ENCODE results near the gene CNTLN.
"Not testable (repeated sequence)": the region's sequence is repeated elsewhere in the genome, so short reads cannot be mapped to it uniquely, and the experiment has no call there.

CNTLN gene

GRCh38 chr9:17177496-17177895 lies 42.7 kb downstream of the CNTLN start:
- H3K4me1 ChIP-seq (ENCODE audit: control insufficient read depth, insufficient read depth, low read length, unreplicated experiment); H3K36me3 ChIP-seq (ENCODE audit: insufficient read depth, low read length); H3K4me3 ChIP-seq (ENCODE audit: low read depth, low read length); H3K27ac ChIP-seq (ENCODE audit: low read depth, low read length); H2AFZ ChIP-seq (ENCODE audit: low read length, unreplicated experiment); H3K27me3 ChIP-seq (ENCODE audit: insufficient read depth, low read length): not testable (repeated sequence)
- H3K79me2 ChIP-seq (ENCODE audit: control insufficient read depth, insufficient read depth, low read length, unreplicated experiment), result peaks cover 37% of the 10 kb centered on the region

- Histone ChIP-seq H3K79me2 (ENCODE audit: control insufficient read depth, insufficient read depth, low read length, unreplicated experiment) (peaks cover 27% of the 10 kb centered on the region), H3K27me3 (ENCODE audit: insufficient read depth, low read length) (no peaks in the 10 kb centered on the region), H3K27ac (ENCODE audit: low read depth, low read length) (no peak overlapping the region), H3K36me3 (ENCODE audit: insufficient read depth, low read length) (peaks cover 5% of the 10 kb centered on the region; the same call in 1 of the 2 replicates), H3K4me1 (ENCODE audit: control insufficient read depth, insufficient read depth, low read length, unreplicated experiment) (peaks cover under 1% of the 10 kb centered on the region), H3K4me3 (ENCODE audit: low read depth, low read length) (no peak overlapping the region), H2AFZ (ENCODE audit: low read length, unreplicated experiment) (no peak overlapping the region)
Measured at GRCh38 chr9:17185481-17186029, 50.7 kb downstream of the CNTLN start.

- H3K4me1 ChIP-seq (ENCODE audit: control insufficient read depth, insufficient read depth, low read length, unreplicated experiment), result peaks cover 8% of the 10 kb centered on the region
- H3K79me2 ChIP-seq (ENCODE audit: control insufficient read depth, insufficient read depth, low read length, unreplicated experiment), result peaks cover 6% of the 10 kb centered on the region
- H3K27ac ChIP-seq (ENCODE audit: low read depth, low read length), result no peak overlapping the region
- no peaks in the 10 kb centered on the region for H3K27me3 ChIP-seq (ENCODE audit: insufficient read depth, low read length)
- H2AFZ ChIP-seq (ENCODE audit: low read length, unreplicated experiment), result no peak overlapping the region
- H3K4me3 ChIP-seq (ENCODE audit: low read depth, low read length), result no peak overlapping the region
- no peaks in the 10 kb centered on the region for H3K36me3 ChIP-seq (ENCODE audit: insufficient read depth, low read length)
Measured at GRCh38 chr9:17191082-17191481, 56.2 kb downstream of the CNTLN start.

GRCh38 chr9:17204611-17205152 lies 69.8 kb downstream of the CNTLN start:
- Histone ChIP-seq H3K36me3 (ENCODE audit: insufficient read depth, low read length) (no peaks in the 10 kb centered on the region), H3K4me3 (ENCODE audit: low read depth, low read length) (no peak overlapping the region), H3K79me2 (ENCODE audit: control insufficient read depth, insufficient read depth, low read length, unreplicated experiment) (peaks cover 35% of the 10 kb centered on the region), H2AFZ (ENCODE audit: low read length, unreplicated experiment) (no peak overlapping the region), H3K4me1 (ENCODE audit: control insufficient read depth, insufficient read depth, low read length, unreplicated experiment) (no peaks in the 10 kb centered on the region), H3K27ac (ENCODE audit: low read depth, low read length) (no peak overlapping the region), H3K27me3 (ENCODE audit: insufficient read depth, low read length) (no peaks in the 10 kb centered on the region)

GRCh38 chr9:17216011-17216410 lies 81.2 kb downstream of the CNTLN start:
- H3K4me3 ChIP-seq (ENCODE audit: low read depth, low read length), result no peak overlapping the region
- no peaks in the 10 kb centered on the region for H3K36me3 ChIP-seq (ENCODE audit: insufficient read depth, low read length)
- no peak overlapping the region for H2AFZ ChIP-seq (ENCODE audit: low read length, unreplicated experiment)
- H3K27me3 ChIP-seq (ENCODE audit: insufficient read depth, low read length), result no peaks in the 10 kb centered on the region
- H3K27ac ChIP-seq (ENCODE audit: low read depth, low read length), result no peak overlapping the region
- H3K4me1 ChIP-seq (ENCODE audit: control insufficient read depth, insufficient read depth, low read length, unreplicated experiment), result peaks cover 13% of the 10 kb centered on the region
- peaks cover 22% of the 10 kb centered on the region for H3K79me2 ChIP-seq (ENCODE audit: control insufficient read depth, insufficient read depth, low read length, unreplicated experiment)

- H3K4me3 ChIP-seq (ENCODE audit: low read depth, low read length), result no peak overlapping the region
- no peak overlapping the region for H2AFZ ChIP-seq (ENCODE audit: low read length, unreplicated experiment)
- H3K27ac ChIP-seq (ENCODE audit: low read depth, low read length), result no peak overlapping the region
- peaks cover 13% of the 10 kb centered on the region for H3K4me1 ChIP-seq (ENCODE audit: control insufficient read depth, insufficient read depth, low read length, unreplicated experiment)
- H3K79me2 ChIP-seq (ENCODE audit: control insufficient read depth, insufficient read depth, low read length, unreplicated experiment), result peaks cover 22% of the 10 kb centered on the region
- no peaks in the 10 kb centered on the region for H3K36me3 ChIP-seq (ENCODE audit: insufficient read depth, low read length)
- H3K27me3 ChIP-seq (ENCODE audit: insufficient read depth, low read length), result no peaks in the 10 kb centered on the region
Measured at GRCh38 chr9:17216646-17217045, 81.8 kb downstream of the CNTLN start.

GRCh38 chr9:17217272-17217671 lies 82.4 kb downstream of the CNTLN start:
- peaks cover 13% of the 10 kb centered on the region for H3K4me1 ChIP-seq (ENCODE audit: control insufficient read depth, insufficient read depth, low read length, unreplicated experiment)
- no peaks in the 10 kb centered on the region for H3K36me3 ChIP-seq (ENCODE audit: insufficient read depth, low read length)
- H3K27ac ChIP-seq (ENCODE audit: low read depth, low read length), result no peak overlapping the region
- no peak overlapping the region for H3K4me3 ChIP-seq (ENCODE audit: low read depth, low read length)
- H3K27me3 ChIP-seq (ENCODE audit: insufficient read depth, low read length), result no peaks in the 10 kb centered on the region
- H3K79me2 ChIP-seq (ENCODE audit: control insufficient read depth, insufficient read depth, low read length, unreplicated experiment), result peaks cover 22% of the 10 kb centered on the region
- H2AFZ ChIP-seq (ENCODE audit: low read length, unreplicated experiment), result no peak overlapping the region

- Histone ChIP-seq H3K27me3 (ENCODE audit: insufficient read depth, low read length) (no peaks in the 10 kb centered on the region), H3K4me1 (ENCODE audit: control insufficient read depth, insufficient read depth, low read length, unreplicated experiment) (peaks cover 13% of the 10 kb centered on the region), H3K79me2 (ENCODE audit: control insufficient read depth, insufficient read depth, low read length, unreplicated experiment) (peaks cover 28% of the 10 kb centered on the region), H3K4me3 (ENCODE audit: low read depth, low read length) (no peak overlapping the region), H3K36me3 (ENCODE audit: insufficient read depth, low read length) (no peaks in the 10 kb centered on the region), H2AFZ (ENCODE audit: low read length, unreplicated experiment) (no peak overlapping the region), H3K27ac (ENCODE audit: low read depth, low read length) (no peak overlapping the region)
Measured at GRCh38 chr9:17219261-17219660, 84.4 kb downstream of the CNTLN start.

DNA sequence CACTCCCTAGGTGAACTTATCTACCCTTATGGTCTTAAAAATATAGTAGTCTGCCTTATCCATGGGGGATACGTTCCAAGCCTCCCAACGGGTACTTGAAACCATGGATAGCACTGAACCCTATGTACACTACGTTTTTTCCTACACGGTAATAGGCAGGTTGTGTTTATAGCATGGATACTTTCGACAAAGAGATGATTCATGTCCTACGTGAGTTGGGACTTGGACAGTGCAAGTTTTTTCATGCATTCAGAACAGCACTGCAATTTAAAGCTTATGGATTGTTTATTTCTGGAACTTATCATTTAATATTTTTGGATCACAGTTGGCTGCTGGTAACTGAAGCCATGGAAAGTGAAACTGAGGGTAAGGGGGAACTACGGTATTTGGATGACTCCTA lies 88.1 kb downstream of the CNTLN start:
- Histone ChIP-seq H3K27ac (ENCODE audit: low read depth, low read length) (no peak overlapping the region), H3K4me1 (ENCODE audit: control insufficient read depth, insufficient read depth, low read length, unreplicated experiment) (peaks cover 13% of the 10 kb centered on the region), H3K4me3 (ENCODE audit: low read depth, low read length) (no peak overlapping the region), H3K36me3 (ENCODE audit: insufficient read depth, low read length) (0 out of 2 replicates have a peak, but pooled peaks cover 10% of the 10 kb centered on the region), H2AFZ (ENCODE audit: low read length, unreplicated experiment) (no peak overlapping the region), H3K27me3 (ENCODE audit: insufficient read depth, low read length) (no peaks in the 10 kb centered on the region), H3K79me2 (ENCODE audit: control insufficient read depth, insufficient read depth, low read length, unreplicated experiment) (peaks cover 18% of the 10 kb centered on the region)

DNA sequence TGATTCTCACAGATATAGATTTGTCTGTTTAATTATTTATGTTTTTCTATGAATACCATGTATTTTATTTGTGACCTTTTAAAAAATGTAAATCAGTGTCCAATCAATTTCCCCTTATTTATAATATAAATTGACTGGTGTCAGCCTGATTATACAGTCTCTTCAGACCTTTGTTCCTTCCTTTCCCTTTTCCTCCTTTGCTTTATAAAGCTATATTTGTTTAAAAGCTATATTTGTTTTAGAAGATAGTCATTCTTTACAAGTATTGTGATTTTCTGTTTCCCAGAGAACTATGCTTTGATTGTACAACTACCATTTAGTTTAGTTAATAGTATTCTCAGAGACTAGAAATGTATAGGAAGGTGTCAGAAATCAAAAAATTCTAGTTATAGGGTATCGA lies 90.6 kb downstream of the CNTLN start:
- peaks cover 6% of the 10 kb centered on the region for H3K79me2 ChIP-seq (ENCODE audit: control insufficient read depth, insufficient read depth, low read length, unreplicated experiment)
- H3K36me3 ChIP-seq (ENCODE audit: insufficient read depth, low read length), result 0 out of 2 replicates have a peak, but pooled peaks cover 11% of the 10 kb centered on the region

DNA sequence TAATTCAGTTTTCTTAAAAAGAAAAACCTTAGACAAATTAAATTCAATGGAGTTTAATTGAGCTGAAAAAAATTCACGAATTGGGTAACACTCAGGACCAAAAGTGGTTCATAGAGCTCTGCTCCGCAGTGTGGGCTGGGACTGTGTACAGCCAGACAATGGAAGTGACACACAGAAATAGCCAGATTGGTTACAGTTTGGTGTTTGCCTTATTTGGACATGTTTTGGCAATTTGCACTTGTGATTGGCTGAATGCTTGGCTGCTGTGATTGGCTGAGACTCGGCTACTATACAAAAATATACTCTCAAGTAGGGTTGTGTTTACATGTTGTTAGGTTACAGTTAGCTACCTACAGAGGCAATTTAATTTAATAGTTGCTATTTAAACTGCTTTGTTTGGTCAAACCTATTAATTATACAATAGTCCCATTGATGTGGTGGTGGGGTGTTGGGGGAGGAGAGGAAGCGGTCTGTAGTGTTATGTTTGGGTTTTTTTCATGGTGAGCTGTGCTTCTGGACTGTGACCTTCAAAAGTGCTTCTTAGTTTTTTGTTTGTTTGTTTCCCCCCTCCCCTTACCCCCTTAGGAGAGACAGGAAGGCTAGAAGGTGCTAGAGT lies 95.2 kb downstream of the CNTLN start:
- H3K27me3 ChIP-seq (ENCODE audit: insufficient read depth, low read length), result no peaks in the 10 kb centered on the region
- 0 out of 2 replicates have a peak, but pooled peaks cover 11% of the 10 kb centered on the region for H3K36me3 ChIP-seq (ENCODE audit: insufficient read depth, low read length)
- no peaks in the 10 kb centered on the region for H3K4me1 ChIP-seq (ENCODE audit: control insufficient read depth, insufficient read depth, low read length, unreplicated experiment)
- H3K27ac ChIP-seq (ENCODE audit: low read depth, low read length), result no peak overlapping the region
- no peak overlapping the region for H3K4me3 ChIP-seq (ENCODE audit: low read depth, low read length)
- no peak overlapping the region for H2AFZ ChIP-seq (ENCODE audit: low read length, unreplicated experiment)
- no peaks in the 10 kb centered on the region for H3K79me2 ChIP-seq (ENCODE audit: control insufficient read depth, insufficient read depth, low read length, unreplicated experiment)

More for the DNA sequence above, 90.6 kb downstream of the CNTLN start:
- Histone ChIP-seq H3K4me1 (ENCODE audit: control insufficient read depth, insufficient read depth, low read length, unreplicated experiment) (no peaks in the 10 kb centered on the region), H3K27me3 (ENCODE audit: insufficient read depth, low read length) (no peaks in the 10 kb centered on the region), H3K4me3 (ENCODE audit: low read depth, low read length) (no peak overlapping the region), H2AFZ (ENCODE audit: low read length, unreplicated experiment) (no peak overlapping the region), H3K27ac (ENCODE audit: low read depth, low read length) (no peak overlapping the region)

All from ACC112 (cell line).